Activated B cell treated with CpG ODN at 0.5 μM for 24 hours (primary cell): ENCODE measurements around the gene DPF3. TPM values are rescaled to one million over a fixed set of nuclear protein-coding genes. Genes with fewer than 3 reads are reported as not detected.

Source experiments
- ATAC-seq: fragments of 200-7000 bp; cut with Tn5 transposase; one replicate; pipeline ENCODE4 v1.10.0; 2021; ENCODE audit warnings: low read depth, mild to moderate bottlenecking, moderate library complexity
- CTCF ChIA-PET: fragments of 350-600 bp; sonication (Branson Sonifier 250); formaldehyde crosslinking; loops from one replicate; lab custom pipeline; 2021; ENCODE audit warnings: antibody characterized with exemption; lab: Charles Lee
- POLR2A ChIA-PET: fragments of 350-600 bp; sonication (Branson Sonifier 250); formaldehyde crosslinking; loops from one replicate; lab custom pipeline; 2021; ENCODE audit warnings: antibody characterized with exemption; lab: Charles Lee
- DNase-seq: peaks from one replicate; pipeline ENCODE4 v3.0.0; 2022
- H3K27ac Mint-ChIP-seq: one replicate; pipeline ENCODE4 v1.8.0; 2020; ENCODE audit warnings: mixed read lengths
- H3K27me3 Mint-ChIP-seq: one replicate; pipeline ENCODE4 v1.8.0; 2021; ENCODE audit warnings: mixed read lengths
- H3K36me3 Mint-ChIP-seq: one replicate; pipeline ENCODE4 v1.8.0; 2021; ENCODE audit warnings: low read depth, mixed read lengths
- H3K4me1 Mint-ChIP-seq: one replicate; pipeline ENCODE4 v1.8.0; 2021; ENCODE audit warnings: mixed read lengths
- H3K4me3 Mint-ChIP-seq: one replicate; pipeline ENCODE4 v1.8.0; 2020; ENCODE audit warnings: mild to moderate bottlenecking, mixed read lengths
- H3K9me3 Mint-ChIP-seq: one replicate; pipeline ENCODE4 v1.8.0; 2020; ENCODE audit warnings: mixed read lengths
- CTCF ChIP-seq: fragments of 200-600 bp; IDR thresholded peaks from one replicate; pipeline ENCODE4 v1.8.0; 2022; ENCODE audit warnings: antibody characterized with exemption, mild to moderate bottlenecking
- intact Hi-C: fragments of 100-400 bp; cut with micrococcal nuclease; formaldehyde crosslinking; loops from one replicate; pipeline ENCODE4 v1.15.1; 2024
- total RNA-seq: library from RNA; stranded (reverse); gene quantifications from 2 replicates; pipeline ENCODE4 v1.2.3, GENCODE V29; 2022

Gene DPF3
- total RNA-seq, 1 donor from 2014 or later = 3.5 TPM

GRCh38 chr14:72745546-72745945, 148.4 kb downstream of the DPF3 start:
- Mint-ChIP-seq H3K27me3 (no peaks in the 10 kb centered on the region), H3K27ac (no peak overlapping the region), H3K36me3 (peaks cover 41% of the 10 kb centered on the region), H3K4me3 (no peak overlapping the region), H3K9me3 (peaks cover 5% of the 10 kb centered on the region), H3K4me1 (no peaks in the 10 kb centered on the region)
- POLR2A ChIA-PET = no interaction called here
- CTCF ChIA-PET = interaction anchor here (1.1 kb wide), 1 partner anchor 158 kb away, joined by 3 read pairs; no protein-coding TSS in a partner anchor
- no peak for TF ChIP-seq CTCF
- DNase-seq (no peak), ATAC-seq (no peak)
- intact Hi-C loops = no loop called here

- POLR2A ChIA-PET = no interaction called here
These were observed 149.3 kb downstream of the DPF3 start for GRCh38 chr14:72744416-72745120.

GRCh38 chr14:72743626-72744025, 150.3 kb downstream of the DPF3 start:
- Mint-ChIP-seq H3K4me3 (no peak overlapping the region), H3K9me3 (peaks cover 5% of the 10 kb centered on the region), H3K4me1 (no peaks in the 10 kb centered on the region), H3K36me3 (peaks cover 41% of the 10 kb centered on the region), H3K27me3 (no peaks in the 10 kb centered on the region), H3K27ac (no peak overlapping the region)
- TF ChIP-seq CTCF = no peak
- POLR2A ChIA-PET = no interaction called here
- intact Hi-C loops = no loop called here
- no peak for DNase-seq
- no peak for ATAC-seq
- CTCF ChIA-PET = no interaction called here

More at GRCh38 chr14:72744416-72745120, 149.3 kb downstream of the DPF3 start:
- CTCF ChIA-PET = no interaction called here
- no peak for DNase-seq
- intact Hi-C loops = no loop called here
- no peak for TF ChIP-seq CTCF
- peaks cover 5% of the 10 kb centered on the region for H3K9me3 Mint-ChIP-seq
- no peak overlapping the region for H3K27ac Mint-ChIP-seq
- no peaks in the 10 kb centered on the region for H3K27me3 Mint-ChIP-seq
- H3K36me3 Mint-ChIP-seq = peaks cover 45% of the 10 kb centered on the region
- no peak for ATAC-seq
- H3K4me3 Mint-ChIP-seq = no peak overlapping the region
- no peaks in the 10 kb centered on the region for H3K4me1 Mint-ChIP-seq

- intact Hi-C loops = no loop called here
These were observed 151.1 kb downstream of the DPF3 start for GRCh38 chr14:72742838-72743195.

More at GRCh38 chr14:72742838-72743195, 151.1 kb downstream of the DPF3 start:
- no peaks in the 10 kb centered on the region for H3K4me1 Mint-ChIP-seq
- H3K9me3 Mint-ChIP-seq = peaks cover 2% of the 10 kb centered on the region
- ChIA-PET POLR2A (no interaction called here), CTCF (no interaction called here)
- DNase-seq (no peak), ATAC-seq (no peak)
- peaks cover 36% of the 10 kb centered on the region for H3K36me3 Mint-ChIP-seq
- H3K27ac Mint-ChIP-seq = no peak overlapping the region
- H3K27me3 Mint-ChIP-seq = no peaks in the 10 kb centered on the region
- TF ChIP-seq CTCF = no peak
- H3K4me3 Mint-ChIP-seq = no peak overlapping the region
